Transverse colon (tissue), 4 donors: Measurements from ENCODE around the gene COL20A1.

Source experiments
- EP300 ChIP-seq: sonication (generic); formaldehyde crosslinking; IDR thresholded peaks from one replicate; pipeline ENCODE4 v1.6.1; 2017; ENCODE audit warnings: antibody characterized with exemption, low read depth
- POLR2A ChIP-seq: fragments of 450-650 bp; IDR thresholded peaks from one replicate; pipeline ENCODE4 v1.6.1; 2016; ENCODE audit warnings: antibody characterized with exemption, mild to moderate bottlenecking, moderate library complexity
- POLR2AphosphoS5 ChIP-seq, 3 donors: sonication (generic); formaldehyde crosslinking; IDR thresholded peaks; one replicate each; pipeline ENCODE4 v1.6.1; 2016; ENCODE audit warnings: antibody characterized with exemption in 3 of 3
- TF ChIP-seq, protein P1 (sequence below), 5 experiments: fragments of 200-600 bp in 3 of 5; fragments of 450-650 bp in 2 of 5; sonication (generic) in 3 of 5; IDR thresholded peaks; 1 replicate in 2 of 5; 2 replicates in 3 of 5; pipeline ENCODE4 v1.5.1; 2016 to 2017; ENCODE audit warnings: antibody characterized with exemption in 5 of 5, inconsistent platforms in 3 of 5, mild to moderate bottlenecking in 2 of 5, moderate library complexity in 1 of 5

DNA sequence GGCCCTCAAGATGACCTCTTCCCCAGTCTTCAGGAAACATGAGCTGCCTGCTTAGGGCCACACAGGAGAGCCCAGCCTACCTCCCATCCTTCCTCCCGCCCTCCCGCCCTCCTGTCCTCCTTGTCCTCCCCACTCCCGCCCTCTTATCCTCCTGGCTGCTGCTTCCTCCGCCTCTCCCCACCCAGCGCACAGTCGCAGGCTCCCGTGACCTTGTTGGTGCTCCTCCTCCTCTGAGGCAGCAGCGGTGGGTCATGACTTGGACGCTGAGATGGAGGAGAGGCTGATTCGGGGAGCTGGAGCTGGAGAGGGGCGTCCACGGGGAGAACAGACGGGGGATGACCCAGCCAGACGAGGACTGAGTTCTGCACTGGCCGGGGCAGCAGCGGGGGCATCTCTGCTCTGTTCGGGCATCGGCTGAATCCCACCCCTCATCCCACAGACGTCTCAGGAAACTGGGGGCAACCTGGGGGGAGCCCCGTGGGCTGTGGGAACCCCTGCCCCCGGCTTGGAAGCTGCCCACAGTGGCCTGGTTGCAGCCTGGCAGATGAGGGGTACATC, 35.8 kb downstream of the COL20A1 start:
- TF ChIP-seq EP300 (no peak), POLR2A (no peak), POLR2AphosphoS5 (IDR thresholded peaks at IDR 0.05) (no peak)
- TF ChIP-seq, protein P1, sequence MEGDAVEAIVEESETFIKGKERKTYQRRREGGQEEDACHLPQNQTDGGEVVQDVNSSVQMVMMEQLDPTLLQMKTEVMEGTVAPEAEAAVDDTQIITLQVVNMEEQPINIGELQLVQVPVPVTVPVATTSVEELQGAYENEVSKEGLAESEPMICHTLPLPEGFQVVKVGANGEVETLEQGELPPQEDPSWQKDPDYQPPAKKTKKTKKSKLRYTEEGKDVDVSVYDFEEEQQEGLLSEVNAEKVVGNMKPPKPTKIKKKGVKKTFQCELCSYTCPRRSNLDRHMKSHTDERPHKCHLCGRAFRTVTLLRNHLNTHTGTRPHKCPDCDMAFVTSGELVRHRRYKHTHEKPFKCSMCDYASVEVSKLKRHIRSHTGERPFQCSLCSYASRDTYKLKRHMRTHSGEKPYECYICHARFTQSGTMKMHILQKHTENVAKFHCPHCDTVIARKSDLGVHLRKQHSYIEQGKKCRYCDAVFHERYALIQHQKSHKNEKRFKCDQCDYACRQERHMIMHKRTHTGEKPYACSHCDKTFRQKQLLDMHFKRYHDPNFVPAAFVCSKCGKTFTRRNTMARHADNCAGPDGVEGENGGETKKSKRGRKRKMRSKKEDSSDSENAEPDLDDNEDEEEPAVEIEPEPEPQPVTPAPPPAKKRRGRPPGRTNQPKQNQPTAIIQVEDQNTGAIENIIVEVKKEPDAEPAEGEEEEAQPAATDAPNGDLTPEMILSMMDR (IDR thresholded peaks at IDR 0.05), result no peak
